WTC11 (cell line): ENCODE results near the gene TBC1D19. TPM values are rescaled to one million over a fixed set of nuclear protein-coding genes. Genes with fewer than 3 reads are reported as not detected.
A peak's percentile ranks its signal among the peaks of the same experiment; 100 is the strongest.

ENCODE experiments used
- ATAC-seq: fragments of 200-7000 bp; cut with Tn5 transposase; 2 replicates; pipeline ENCODE4 v1.10.0; 2021; ENCODE audit warnings: mild to moderate bottlenecking, moderate library complexity
- CTCF ChIA-PET: fragments of 300-600 bp; sonication (Branson Sonifier 250); formaldehyde crosslinking; loops from one replicate; lab custom pipeline; 2021; ENCODE audit warnings: antibody characterized with exemption; lab: Charles Lee
- POLR2A ChIA-PET: fragments of 350-600 bp; sonication (Branson Sonifier 250); formaldehyde crosslinking; loops from one replicate; lab custom pipeline; 2021; ENCODE audit warnings: antibody characterized with exemption; lab: Charles Lee
- DNase-seq: peaks from one replicate; pipeline ENCODE4 v3.0.0; 2021; ENCODE audit warnings: low spot score
- H3K27ac Mint-ChIP-seq: 2 replicates; pipeline ENCODE4 v1.8.0; 2021; ENCODE audit warnings: mixed read lengths
- H3K27me3 Mint-ChIP-seq: 2 replicates; pipeline ENCODE4 v1.8.0; 2021; ENCODE audit warnings: low read depth, mild to moderate bottlenecking, moderate library complexity, mixed read lengths
- H3K36me3 Mint-ChIP-seq: 2 replicates; pipeline ENCODE4 v1.8.0; 2021; ENCODE audit warnings: mixed read lengths
- H3K4me1 Mint-ChIP-seq: 2 replicates; pipeline ENCODE4 v1.8.0; 2022; ENCODE audit warnings: mixed read lengths
- H3K4me3 Mint-ChIP-seq: 2 replicates; pipeline ENCODE4 v1.8.0; 2021; ENCODE audit warnings: mild to moderate bottlenecking, moderate library complexity, mixed read lengths
- H3K9me3 Mint-ChIP-seq: 2 replicates; pipeline ENCODE4 v1.8.0; 2021; ENCODE audit warnings: mixed read lengths
- CREM ChIP-seq: sonication (generic); formaldehyde crosslinking; IDR thresholded peaks from 2 replicates; pipeline ENCODE4 v1.8.1; 2022; ENCODE audit warnings: mild to moderate bottlenecking, missing genetic modification reagents, moderate library complexity
- ELF4 ChIP-seq: sonication (generic); formaldehyde crosslinking; IDR thresholded peaks from 2 replicates; pipeline ENCODE4 v1.8.1; 2022; ENCODE audit warnings: low read depth, mild to moderate bottlenecking, moderate library complexity, missing genetic modification reagents
- FOXK1 ChIP-seq: sonication (generic); formaldehyde crosslinking; IDR thresholded peaks from 2 replicates; pipeline ENCODE4 v1.8.0; 2022; ENCODE audit warnings: mild to moderate bottlenecking, moderate library complexity, missing genetic modification reagents
- FOXP1 ChIP-seq: sonication (generic); formaldehyde crosslinking; IDR thresholded peaks from 2 replicates; pipeline ENCODE4 v1.8.0; 2022; ENCODE audit warnings: missing genetic modification reagents, mild to moderate bottlenecking, moderate library complexity, borderline replicate concordance
- GABPB1 ChIP-seq: sonication (generic); formaldehyde crosslinking; IDR thresholded peaks from 2 replicates; pipeline ENCODE4 v1.8.1; 2023; ENCODE audit warnings: mild to moderate bottlenecking, missing genetic modification reagents
- GRHL2 ChIP-seq: fragments of 250-450 bp; sonication (Bioruptor Pico); IDR thresholded peaks from 2 replicates; pipeline ENCODE4 v1.8.0; 2022; ENCODE audit warnings: mild to moderate bottlenecking, moderate library complexity; ENCODE audit not compliant: insufficient replicate concordance, severe bottlenecking
- RORB ChIP-seq: fragments of 250-450 bp; sonication (Bioruptor Pico); IDR thresholded peaks from 2 replicates; pipeline ENCODE4 v1.9.0; 2021; ENCODE audit warnings: mild to moderate bottlenecking
- TEAD4 ChIP-seq: sonication (generic); formaldehyde crosslinking; IDR thresholded peaks from 2 replicates; pipeline ENCODE4 v1.8.0; 2022; ENCODE audit warnings: mild to moderate bottlenecking, missing genetic modification reagents
- ZNF219 ChIP-seq: sonication (generic); formaldehyde crosslinking; IDR thresholded peaks from 2 replicates; pipeline ENCODE4 v1.8.0; 2023; ENCODE audit warnings: missing genetic modification reagents, mild to moderate bottlenecking, borderline replicate concordance
- ZNF232 ChIP-seq: sonication (generic); formaldehyde crosslinking; IDR thresholded peaks from 2 replicates; pipeline ENCODE4 v1.8.0; 2022; ENCODE audit warnings: mild to moderate bottlenecking, missing genetic modification reagents
- ZNF263 ChIP-seq: sonication (generic); formaldehyde crosslinking; IDR thresholded peaks from 2 replicates; pipeline ENCODE4 v1.8.1; 2022; ENCODE audit warnings: low read depth, mild to moderate bottlenecking, moderate library complexity, missing genetic modification reagents
- ZNF317 ChIP-seq: sonication (generic); formaldehyde crosslinking; IDR thresholded peaks from 2 replicates; pipeline ENCODE4 v1.8.1; 2023; ENCODE audit warnings: low read depth, mild to moderate bottlenecking, moderate library complexity, missing genetic modification reagents, borderline replicate concordance
- total RNA-seq: library from RNA; stranded (reverse); gene quantifications from 3 replicates; pipeline ENCODE4 v1.2.3, GENCODE V29; 2021
- TF ChIP-seq, protein P1 (sequence below): sonication (generic); formaldehyde crosslinking; IDR thresholded peaks from 2 replicates; pipeline ENCODE4 v1.8.0; 2023; ENCODE audit warnings: missing genetic modification reagents, mild to moderate bottlenecking, borderline replicate concordance
- TF ChIP-seq, protein P2 (sequence below): sonication (generic); formaldehyde crosslinking; IDR thresholded peaks from 2 replicates; pipeline ENCODE4 v1.8.0; 2023; ENCODE audit warnings: mild to moderate bottlenecking, missing genetic modification reagents
- TF ChIP-seq, protein P3 (sequence below): sonication (generic); formaldehyde crosslinking; IDR thresholded peaks from 2 replicates; pipeline ENCODE4 v1.8.0; 2023; ENCODE audit warnings: missing genetic modification reagents
- TF ChIP-seq, protein P4 (sequence below): fragments of 250-450 bp; sonication (Bioruptor Pico); IDR thresholded peaks from 2 replicates; pipeline ENCODE4 v1.9.0; 2021; ENCODE audit warnings: moderate library complexity, mild to moderate bottlenecking, inconsistent platforms, borderline replicate concordance
- TF ChIP-seq, protein P5 (sequence below): fragments of 250-450 bp; sonication (Bioruptor Pico); IDR thresholded peaks from 2 replicates; pipeline ENCODE4 v1.9.0; 2021; ENCODE audit warnings: mild to moderate bottlenecking, borderline replicate concordance
- TF ChIP-seq, protein P6 (sequence below): sonication (generic); formaldehyde crosslinking; IDR thresholded peaks from 2 replicates; pipeline ENCODE4 v1.8.0; 2022; ENCODE audit warnings: mild to moderate bottlenecking, missing genetic modification reagents

Gene TBC1D19
- total RNA-seq, 1 experiment from 2014 or later: 2.1 TPM

DNA sequence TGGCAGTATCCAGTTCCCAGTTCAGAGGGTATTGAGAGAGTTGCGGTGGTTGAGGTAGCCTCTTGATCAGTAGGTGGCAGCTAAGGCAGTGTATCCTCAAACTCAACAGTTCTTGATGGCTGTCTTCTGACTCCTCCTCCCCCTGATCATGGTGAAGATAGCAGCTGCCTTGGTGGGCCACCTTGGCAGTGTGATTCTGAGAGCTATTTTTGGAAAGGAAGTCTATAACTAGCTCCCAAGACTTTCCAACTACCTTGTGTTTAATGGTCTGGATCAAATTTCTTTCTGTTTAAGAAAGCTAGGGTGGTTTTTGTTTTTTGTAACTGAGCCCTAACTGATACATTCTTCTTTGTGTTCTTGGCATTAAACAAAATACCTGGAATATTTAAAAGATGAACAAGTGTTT lies 10.5 kb upstream of the TBC1D19 start (continued):
- TF ChIP-seq CREM (CRISPR knock-in tag): no peak

DNA sequence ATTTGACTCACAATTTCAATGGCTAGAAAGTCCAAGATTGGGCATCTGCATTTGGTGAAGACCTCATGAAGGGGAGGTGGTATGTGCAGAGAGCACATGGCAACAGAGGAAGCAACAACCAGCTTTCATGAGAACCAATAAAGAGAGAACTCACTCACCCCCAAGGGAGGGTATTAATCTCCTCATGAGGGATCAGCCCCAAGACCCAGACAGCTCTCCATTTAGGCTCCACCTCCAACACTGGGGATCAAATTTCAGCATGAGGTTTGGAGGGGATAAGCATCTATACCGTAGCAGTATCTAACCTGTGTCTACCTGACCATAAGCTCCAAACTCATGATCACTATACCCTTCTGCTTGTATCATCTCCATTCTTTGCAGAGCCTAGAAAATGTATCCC lies 9.3 kb upstream of the TBC1D19 start:
- no peaks in the 10 kb centered on the region for H3K36me3 Mint-ChIP-seq
- CTCF ChIA-PET: no interaction called here
- ATAC-seq: peak; percentile 93
- H3K4me3 Mint-ChIP-seq: no peak overlapping the region
- DNase-seq: no peak
- peaks cover 10% of the 10 kb centered on the region for H3K4me1 Mint-ChIP-seq
- H3K27me3 Mint-ChIP-seq: no peaks in the 10 kb centered on the region; the same call in 1 of the 2 replicates
- H3K9me3 Mint-ChIP-seq: no peaks in the 10 kb centered on the region
- H3K27ac Mint-ChIP-seq: no peak overlapping the region
- POLR2A ChIA-PET: no interaction called here
- TF ChIP-seq ZNF219 (CRISPR knock-in tag) (no peak), FOXP1 (no peak), RORB (CRISPR knock-in tag) (no peak), GRHL2 (CRISPR knock-in tag) (no peak), TEAD4 (no peak), FOXK1 (no peak), ZNF263 (CRISPR knock-in tag) (no peak)
- TF ChIP-seq, protein P1, sequence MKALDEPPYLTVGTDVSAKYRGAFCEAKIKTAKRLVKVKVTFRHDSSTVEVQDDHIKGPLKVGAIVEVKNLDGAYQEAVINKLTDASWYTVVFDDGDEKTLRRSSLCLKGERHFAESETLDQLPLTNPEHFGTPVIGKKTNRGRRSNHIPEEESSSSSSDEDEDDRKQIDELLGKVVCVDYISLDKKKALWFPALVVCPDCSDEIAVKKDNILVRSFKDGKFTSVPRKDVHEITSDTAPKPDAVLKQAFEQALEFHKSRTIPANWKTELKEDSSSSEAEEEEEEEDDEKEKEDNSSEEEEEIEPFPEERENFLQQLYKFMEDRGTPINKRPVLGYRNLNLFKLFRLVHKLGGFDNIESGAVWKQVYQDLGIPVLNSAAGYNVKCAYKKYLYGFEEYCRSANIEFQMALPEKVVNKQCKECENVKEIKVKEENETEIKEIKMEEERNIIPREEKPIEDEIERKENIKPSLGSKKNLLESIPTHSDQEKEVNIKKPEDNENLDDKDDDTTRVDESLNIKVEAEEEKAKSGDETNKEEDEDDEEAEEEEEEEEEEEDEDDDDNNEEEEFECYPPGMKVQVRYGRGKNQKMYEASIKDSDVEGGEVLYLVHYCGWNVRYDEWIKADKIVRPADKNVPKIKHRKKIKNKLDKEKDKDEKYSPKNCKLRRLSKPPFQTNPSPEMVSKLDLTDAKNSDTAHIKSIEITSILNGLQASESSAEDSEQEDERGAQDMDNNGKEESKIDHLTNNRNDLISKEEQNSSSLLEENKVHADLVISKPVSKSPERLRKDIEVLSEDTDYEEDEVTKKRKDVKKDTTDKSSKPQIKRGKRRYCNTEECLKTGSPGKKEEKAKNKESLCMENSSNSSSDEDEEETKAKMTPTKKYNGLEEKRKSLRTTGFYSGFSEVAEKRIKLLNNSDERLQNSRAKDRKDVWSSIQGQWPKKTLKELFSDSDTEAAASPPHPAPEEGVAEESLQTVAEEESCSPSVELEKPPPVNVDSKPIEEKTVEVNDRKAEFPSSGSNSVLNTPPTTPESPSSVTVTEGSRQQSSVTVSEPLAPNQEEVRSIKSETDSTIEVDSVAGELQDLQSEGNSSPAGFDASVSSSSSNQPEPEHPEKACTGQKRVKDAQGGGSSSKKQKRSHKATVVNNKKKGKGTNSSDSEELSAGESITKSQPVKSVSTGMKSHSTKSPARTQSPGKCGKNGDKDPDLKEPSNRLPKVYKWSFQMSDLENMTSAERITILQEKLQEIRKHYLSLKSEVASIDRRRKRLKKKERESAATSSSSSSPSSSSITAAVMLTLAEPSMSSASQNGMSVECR (CRISPR knock-in tag): no peak
- TF ChIP-seq, protein P2, sequence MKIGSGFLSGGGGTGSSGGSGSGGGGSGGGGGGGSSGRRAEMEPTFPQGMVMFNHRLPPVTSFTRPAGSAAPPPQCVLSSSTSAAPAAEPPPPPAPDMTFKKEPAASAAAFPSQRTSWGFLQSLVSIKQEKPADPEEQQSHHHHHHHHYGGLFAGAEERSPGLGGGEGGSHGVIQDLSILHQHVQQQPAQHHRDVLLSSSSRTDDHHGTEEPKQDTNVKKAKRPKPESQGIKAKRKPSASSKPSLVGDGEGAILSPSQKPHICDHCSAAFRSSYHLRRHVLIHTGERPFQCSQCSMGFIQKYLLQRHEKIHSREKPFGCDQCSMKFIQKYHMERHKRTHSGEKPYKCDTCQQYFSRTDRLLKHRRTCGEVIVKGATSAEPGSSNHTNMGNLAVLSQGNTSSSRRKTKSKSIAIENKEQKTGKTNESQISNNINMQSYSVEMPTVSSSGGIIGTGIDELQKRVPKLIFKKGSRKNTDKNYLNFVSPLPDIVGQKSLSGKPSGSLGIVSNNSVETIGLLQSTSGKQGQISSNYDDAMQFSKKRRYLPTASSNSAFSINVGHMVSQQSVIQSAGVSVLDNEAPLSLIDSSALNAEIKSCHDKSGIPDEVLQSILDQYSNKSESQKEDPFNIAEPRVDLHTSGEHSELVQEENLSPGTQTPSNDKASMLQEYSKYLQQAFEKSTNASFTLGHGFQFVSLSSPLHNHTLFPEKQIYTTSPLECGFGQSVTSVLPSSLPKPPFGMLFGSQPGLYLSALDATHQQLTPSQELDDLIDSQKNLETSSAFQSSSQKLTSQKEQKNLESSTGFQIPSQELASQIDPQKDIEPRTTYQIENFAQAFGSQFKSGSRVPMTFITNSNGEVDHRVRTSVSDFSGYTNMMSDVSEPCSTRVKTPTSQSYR: no peak
- TF ChIP-seq, protein P3, sequence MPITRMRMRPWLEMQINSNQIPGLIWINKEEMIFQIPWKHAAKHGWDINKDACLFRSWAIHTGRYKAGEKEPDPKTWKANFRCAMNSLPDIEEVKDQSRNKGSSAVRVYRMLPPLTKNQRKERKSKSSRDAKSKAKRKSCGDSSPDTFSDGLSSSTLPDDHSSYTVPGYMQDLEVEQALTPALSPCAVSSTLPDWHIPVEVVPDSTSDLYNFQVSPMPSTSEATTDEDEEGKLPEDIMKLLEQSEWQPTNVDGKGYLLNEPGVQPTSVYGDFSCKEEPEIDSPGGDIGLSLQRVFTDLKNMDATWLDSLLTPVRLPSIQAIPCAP (CRISPR knock-in tag): no peak
- TF ChIP-seq, protein P4, sequence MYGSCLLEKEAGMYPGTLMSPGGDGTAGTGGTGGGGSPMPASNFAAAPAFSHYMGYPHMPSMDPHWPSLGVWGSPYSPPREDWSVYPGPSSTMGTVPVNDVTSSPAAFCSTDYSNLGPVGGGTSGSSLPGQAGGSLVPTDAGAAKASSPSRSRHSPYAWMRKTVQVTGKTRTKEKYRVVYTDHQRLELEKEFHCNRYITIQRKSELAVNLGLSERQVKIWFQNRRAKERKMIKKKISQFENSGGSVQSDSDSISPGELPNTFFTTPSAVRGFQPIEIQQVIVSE (CRISPR knock-in tag): no peak

DNA sequence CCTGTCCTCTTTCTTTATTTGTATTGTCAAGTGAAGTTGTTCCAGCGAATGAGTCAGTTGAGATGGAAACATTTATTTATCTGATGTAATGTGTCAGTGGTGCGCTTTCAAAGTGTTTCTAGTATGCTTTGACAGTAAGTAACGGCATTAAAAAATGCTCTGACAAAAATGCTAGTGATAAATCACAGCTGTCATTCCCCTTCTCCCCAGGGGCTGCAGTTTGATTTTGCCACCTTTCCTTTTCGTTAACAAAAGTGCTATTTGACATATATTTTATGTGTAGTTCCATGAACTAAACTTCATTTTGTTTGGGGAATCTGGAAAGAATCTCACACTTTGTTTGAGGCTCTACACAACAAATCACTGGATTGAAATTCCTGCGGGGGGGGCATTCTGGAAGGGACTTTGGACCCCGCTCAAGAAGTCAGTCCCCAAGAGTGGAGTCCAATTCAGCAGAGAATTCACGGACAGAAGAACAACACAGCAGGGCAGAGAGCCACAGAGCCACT lies 7.6 kb upstream of the TBC1D19 start:
- H3K27me3 Mint-ChIP-seq: peaks cover 1% of the 10 kb centered on the region; the same call in 1 of the 2 replicates
- H3K36me3 Mint-ChIP-seq: no peaks in the 10 kb centered on the region
- ATAC-seq (no peak), DNase-seq (no peak)
- ChIA-PET CTCF (no interaction called here), POLR2A (no interaction called here)
- 0 out of 2 replicates have a peak, but pooled peaks cover 1% of the 10 kb centered on the region for H3K9me3 Mint-ChIP-seq
- H3K27ac Mint-ChIP-seq: no peak overlapping the region
- H3K4me3 Mint-ChIP-seq: no peak overlapping the region
- H3K4me1 Mint-ChIP-seq: peaks cover 10% of the 10 kb centered on the region
- TF ChIP-seq ZNF317 (CRISPR knock-in tag): no peak
- TF ChIP-seq GABPB1 (CRISPR knock-in tag): no peak
- no peak for TF ChIP-seq ZNF232 (CRISPR knock-in tag)
- no peak for TF ChIP-seq TEAD4
- TF ChIP-seq, protein P5, sequence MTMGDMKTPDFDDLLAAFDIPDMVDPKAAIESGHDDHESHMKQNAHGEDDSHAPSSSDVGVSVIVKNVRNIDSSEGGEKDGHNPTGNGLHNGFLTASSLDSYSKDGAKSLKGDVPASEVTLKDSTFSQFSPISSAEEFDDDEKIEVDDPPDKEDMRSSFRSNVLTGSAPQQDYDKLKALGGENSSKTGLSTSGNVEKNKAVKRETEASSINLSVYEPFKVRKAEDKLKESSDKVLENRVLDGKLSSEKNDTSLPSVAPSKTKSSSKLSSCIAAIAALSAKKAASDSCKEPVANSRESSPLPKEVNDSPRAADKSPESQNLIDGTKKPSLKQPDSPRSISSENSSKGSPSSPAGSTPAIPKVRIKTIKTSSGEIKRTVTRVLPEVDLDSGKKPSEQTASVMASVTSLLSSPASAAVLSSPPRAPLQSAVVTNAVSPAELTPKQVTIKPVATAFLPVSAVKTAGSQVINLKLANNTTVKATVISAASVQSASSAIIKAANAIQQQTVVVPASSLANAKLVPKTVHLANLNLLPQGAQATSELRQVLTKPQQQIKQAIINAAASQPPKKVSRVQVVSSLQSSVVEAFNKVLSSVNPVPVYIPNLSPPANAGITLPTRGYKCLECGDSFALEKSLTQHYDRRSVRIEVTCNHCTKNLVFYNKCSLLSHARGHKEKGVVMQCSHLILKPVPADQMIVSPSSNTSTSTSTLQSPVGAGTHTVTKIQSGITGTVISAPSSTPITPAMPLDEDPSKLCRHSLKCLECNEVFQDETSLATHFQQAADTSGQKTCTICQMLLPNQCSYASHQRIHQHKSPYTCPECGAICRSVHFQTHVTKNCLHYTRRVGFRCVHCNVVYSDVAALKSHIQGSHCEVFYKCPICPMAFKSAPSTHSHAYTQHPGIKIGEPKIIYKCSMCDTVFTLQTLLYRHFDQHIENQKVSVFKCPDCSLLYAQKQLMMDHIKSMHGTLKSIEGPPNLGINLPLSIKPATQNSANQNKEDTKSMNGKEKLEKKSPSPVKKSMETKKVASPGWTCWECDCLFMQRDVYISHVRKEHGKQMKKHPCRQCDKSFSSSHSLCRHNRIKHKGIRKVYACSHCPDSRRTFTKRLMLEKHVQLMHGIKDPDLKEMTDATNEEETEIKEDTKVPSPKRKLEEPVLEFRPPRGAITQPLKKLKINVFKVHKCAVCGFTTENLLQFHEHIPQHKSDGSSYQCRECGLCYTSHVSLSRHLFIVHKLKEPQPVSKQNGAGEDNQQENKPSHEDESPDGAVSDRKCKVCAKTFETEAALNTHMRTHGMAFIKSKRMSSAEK: no peak
- no peak for TF ChIP-seq ELF4 (CRISPR knock-in tag)
- TF ChIP-seq, protein P6, sequence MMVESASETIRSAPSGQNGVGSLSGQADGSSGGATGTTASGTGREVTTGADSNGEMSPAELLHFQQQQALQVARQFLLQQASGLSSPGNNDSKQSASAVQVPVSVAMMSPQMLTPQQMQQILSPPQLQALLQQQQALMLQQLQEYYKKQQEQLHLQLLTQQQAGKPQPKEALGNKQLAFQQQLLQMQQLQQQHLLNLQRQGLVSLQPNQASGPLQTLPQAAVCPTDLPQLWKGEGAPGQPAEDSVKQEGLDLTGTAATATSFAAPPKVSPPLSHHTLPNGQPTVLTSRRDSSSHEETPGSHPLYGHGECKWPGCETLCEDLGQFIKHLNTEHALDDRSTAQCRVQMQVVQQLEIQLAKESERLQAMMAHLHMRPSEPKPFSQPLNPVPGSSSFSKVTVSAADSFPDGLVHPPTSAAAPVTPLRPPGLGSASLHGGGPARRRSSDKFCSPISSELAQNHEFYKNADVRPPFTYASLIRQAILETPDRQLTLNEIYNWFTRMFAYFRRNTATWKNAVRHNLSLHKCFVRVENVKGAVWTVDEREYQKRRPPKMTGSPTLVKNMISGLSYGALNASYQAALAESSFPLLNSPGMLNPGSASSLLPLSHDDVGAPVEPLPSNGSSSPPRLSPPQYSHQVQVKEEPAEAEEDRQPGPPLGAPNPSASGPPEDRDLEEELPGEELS: no peak
